Ovary (tissue), 3 donors: ENCODE results near the gene GRK3.

ENCODE experiments used
- EP300 ChIP-seq: sonication (generic); formaldehyde crosslinking; IDR thresholded peaks from one replicate; pipeline ENCODE4 v1.6.1; 2017; ENCODE audit warnings: antibody characterized with exemption
- POLR2A ChIP-seq: fragments of 450-650 bp; IDR thresholded peaks from one replicate; pipeline ENCODE4 v1.6.1; 2017; ENCODE audit warnings: antibody characterized with exemption, mild to moderate bottlenecking, moderate library complexity
- TF ChIP-seq, protein P1 (sequence below), 3 donors: fragments of 450-650 bp in 2 of 3; fragments of 200-600 bp in 1 of 3; IDR thresholded peaks; one replicate each; pipeline versions ENCODE4 v1.5.1 to v1.8.0; 2016 to 2022; ENCODE audit warnings: antibody characterized with exemption in 3 of 3, mild to moderate bottlenecking in 1 of 3
- donor health status: DM: no; HTN: no; CAD: no.

DNA sequence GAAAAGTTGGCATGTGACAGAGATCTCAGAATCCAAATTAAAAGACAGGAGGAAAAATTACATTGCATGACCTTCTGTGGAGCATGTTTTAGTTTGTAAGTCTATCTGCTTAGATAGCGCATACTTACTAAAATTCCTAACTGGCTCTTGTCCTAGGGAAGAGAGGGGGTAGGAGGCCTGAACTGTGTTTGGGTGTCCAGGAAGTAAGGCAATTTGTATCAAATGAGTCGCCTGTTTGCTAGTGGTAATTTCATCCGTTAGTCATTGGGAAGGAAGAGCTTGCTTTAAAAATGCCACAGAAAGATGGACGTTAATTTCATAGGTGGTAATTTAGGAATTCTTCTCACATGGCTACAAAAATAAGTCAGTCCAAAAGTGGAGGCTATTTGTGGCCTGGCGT is 18.5 kb downstream of the GRK3 start:
- TF ChIP-seq, protein P1, sequence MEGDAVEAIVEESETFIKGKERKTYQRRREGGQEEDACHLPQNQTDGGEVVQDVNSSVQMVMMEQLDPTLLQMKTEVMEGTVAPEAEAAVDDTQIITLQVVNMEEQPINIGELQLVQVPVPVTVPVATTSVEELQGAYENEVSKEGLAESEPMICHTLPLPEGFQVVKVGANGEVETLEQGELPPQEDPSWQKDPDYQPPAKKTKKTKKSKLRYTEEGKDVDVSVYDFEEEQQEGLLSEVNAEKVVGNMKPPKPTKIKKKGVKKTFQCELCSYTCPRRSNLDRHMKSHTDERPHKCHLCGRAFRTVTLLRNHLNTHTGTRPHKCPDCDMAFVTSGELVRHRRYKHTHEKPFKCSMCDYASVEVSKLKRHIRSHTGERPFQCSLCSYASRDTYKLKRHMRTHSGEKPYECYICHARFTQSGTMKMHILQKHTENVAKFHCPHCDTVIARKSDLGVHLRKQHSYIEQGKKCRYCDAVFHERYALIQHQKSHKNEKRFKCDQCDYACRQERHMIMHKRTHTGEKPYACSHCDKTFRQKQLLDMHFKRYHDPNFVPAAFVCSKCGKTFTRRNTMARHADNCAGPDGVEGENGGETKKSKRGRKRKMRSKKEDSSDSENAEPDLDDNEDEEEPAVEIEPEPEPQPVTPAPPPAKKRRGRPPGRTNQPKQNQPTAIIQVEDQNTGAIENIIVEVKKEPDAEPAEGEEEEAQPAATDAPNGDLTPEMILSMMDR (IDR thresholded peaks at IDR 0.05): no peak
- no peak for TF ChIP-seq EP300
- no peak for TF ChIP-seq POLR2A
